ENCODE data around the gene IGFL3. TPM values are rescaled to one million over a fixed set of nuclear protein-coding genes. Genes with fewer than 3 reads are reported as not detected.
A peak's percentile ranks its signal among the peaks of the same experiment; 100 is the strongest.

Gene IGFL3
- total RNA-seq, 6 donors from 2014 or later, result not detected

DNA sequence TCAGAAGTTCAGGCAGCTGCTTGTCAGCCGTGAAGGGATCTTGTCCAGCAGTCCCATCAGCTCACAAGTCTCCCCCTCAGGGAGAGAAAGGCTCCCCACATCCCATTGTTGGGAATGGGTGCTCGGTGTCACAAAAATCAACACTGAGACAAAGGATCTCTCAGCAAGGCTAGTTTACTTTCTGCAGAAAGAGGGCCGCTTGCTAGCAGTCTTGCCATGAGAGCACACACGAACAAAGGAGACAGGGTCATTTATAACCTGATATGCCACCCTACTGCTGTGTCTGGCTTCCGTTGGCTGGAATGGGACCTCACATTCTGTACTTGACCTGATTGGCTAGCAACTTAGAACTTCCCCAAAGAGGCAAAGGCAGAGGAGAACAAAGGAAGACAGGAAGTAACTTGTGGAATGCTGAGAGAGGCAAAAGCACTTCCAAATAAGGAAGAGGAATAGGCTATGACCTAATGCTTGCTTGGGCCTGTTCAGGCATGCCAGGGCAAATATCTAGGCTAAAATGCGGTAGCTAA, 8.7 kb upstream of the IGFL3 start:
- TF ChIP-seq POLR2AphosphoS5 (IDR thresholded peaks at IDR 0.05) (no peak), EP300 (IDR thresholded peaks at IDR 0.05) (peak in 1 of 4 donors; percentile 5)
- H3K9me3 ChIP-seq, result no peaks in the 10 kb centered on the region
- H3K36me3 ChIP-seq, result no peaks in the 10 kb centered on the region
- H3K4me3 ChIP-seq, result no peak overlapping the region
- WGBS, 2 donors, result 47 to 51% methylated on average over 6 of the region's 6 CpGs
- H3K27ac ChIP-seq, result peak overlapping the region in 3 of 4 donors; percentile 1 to 41 (median 35)
- ATAC-seq (ENCODE audit: low FRiP score in 2 of 2), result peak in 1 of 2 donors; percentile 28
- H3K4me1 ChIP-seq, result peaks cover 6 to 13% (median 9%) of the 10 kb centered on the region in 4 donors
- H3K27me3 ChIP-seq, result no peaks in the 10 kb centered on the region
- peak in 1 of 2 donors; percentile 23 for DNase-seq

DNA sequence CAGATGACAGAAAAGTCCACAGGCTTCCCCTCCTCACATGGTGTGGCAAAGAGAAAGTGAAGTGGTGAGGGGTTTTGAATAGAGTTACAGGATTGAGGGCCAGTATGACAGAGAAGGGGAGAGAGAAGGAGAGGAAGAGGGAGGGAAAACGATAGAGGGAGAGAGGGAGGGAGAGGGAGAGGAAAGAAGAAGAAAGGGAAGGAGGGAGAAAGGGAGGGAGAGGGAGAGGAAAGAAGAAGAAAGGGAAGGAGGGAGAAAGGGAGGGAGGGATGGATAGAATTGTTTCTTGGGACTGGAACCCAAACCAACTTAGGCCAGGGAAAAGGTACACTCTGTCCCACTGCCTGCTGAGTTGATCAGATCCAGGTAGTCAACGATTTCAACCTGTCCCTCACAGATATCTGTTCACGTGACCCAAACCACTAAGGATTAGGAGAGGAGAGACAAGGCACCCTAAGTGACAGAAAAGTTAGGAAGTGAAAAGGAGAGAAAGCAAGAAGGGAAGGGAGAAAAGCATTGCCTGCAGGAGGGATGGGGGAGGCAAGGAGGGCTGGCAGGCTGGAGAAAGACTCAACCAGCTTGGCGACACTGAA, 8.1 kb upstream of the IGFL3 start:
- no peaks in the 10 kb centered on the region for H3K36me3 ChIP-seq
- H3K4me3 ChIP-seq, result no peak overlapping the region
- DNase-seq (no peak), ATAC-seq (ENCODE audit: low FRiP score in 2 of 2) (no peak)
- no peaks in the 10 kb centered on the region for H3K27me3 ChIP-seq
- no peaks in the 10 kb centered on the region for H3K9me3 ChIP-seq
- no peak for TF ChIP-seq POLR2A (IDR thresholded peaks at IDR 0.05)
- TF ChIP-seq POLR2AphosphoS5 (IDR thresholded peaks at IDR 0.05), result no peak
- no peak for TF ChIP-seq EP300 (IDR thresholded peaks at IDR 0.05)
- TF ChIP-seq, protein P1, sequence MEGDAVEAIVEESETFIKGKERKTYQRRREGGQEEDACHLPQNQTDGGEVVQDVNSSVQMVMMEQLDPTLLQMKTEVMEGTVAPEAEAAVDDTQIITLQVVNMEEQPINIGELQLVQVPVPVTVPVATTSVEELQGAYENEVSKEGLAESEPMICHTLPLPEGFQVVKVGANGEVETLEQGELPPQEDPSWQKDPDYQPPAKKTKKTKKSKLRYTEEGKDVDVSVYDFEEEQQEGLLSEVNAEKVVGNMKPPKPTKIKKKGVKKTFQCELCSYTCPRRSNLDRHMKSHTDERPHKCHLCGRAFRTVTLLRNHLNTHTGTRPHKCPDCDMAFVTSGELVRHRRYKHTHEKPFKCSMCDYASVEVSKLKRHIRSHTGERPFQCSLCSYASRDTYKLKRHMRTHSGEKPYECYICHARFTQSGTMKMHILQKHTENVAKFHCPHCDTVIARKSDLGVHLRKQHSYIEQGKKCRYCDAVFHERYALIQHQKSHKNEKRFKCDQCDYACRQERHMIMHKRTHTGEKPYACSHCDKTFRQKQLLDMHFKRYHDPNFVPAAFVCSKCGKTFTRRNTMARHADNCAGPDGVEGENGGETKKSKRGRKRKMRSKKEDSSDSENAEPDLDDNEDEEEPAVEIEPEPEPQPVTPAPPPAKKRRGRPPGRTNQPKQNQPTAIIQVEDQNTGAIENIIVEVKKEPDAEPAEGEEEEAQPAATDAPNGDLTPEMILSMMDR (IDR thresholded peaks at IDR 0.05), result no peak
- peaks cover 6 to 13% (median 9%) of the 10 kb centered on the region in 4 donors for H3K4me1 ChIP-seq
- 65 to 77% methylated on average over 4 of the region's 4 CpGs for WGBS, 2 donors
- H3K27ac ChIP-seq, result peak overlapping the region in 2 of 4 donors; percentile 35 to 41

DNA sequence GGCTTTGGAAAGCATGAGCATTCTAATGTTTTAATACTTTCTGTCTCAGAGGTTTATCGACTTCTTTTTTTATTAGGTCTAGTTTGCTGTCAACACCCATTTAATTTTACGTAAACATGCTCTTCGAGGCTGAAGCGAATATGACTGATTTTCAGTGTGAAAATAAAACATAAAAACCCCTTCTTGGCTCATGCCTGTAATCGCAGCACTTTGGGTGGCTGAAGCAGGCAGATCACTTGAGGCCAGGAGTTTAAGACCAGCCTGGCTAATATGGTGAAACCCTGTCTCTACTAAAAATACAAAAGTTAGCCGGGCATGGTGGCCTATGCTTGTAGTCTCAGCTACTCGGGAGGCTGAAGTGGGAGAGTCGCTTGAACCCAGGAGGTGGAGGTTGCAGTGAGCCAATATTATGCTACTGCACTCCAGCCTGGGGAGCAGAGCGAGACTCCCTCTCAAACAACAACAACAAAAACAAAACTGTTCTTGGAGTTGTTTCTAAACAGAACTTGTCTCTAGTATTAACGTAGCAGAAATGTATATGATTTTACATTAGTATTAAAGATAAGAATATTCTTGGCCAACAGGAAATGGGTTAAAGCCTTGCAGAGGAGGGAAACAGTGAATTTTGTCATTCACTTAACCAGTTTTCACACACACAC, 7.1 kb upstream of the IGFL3 start:
- Histone ChIP-seq H3K36me3 (no peaks in the 10 kb centered on the region), H3K9me3 (no peaks in the 10 kb centered on the region), H3K27ac (no peak overlapping the region), H3K4me3 (no peak overlapping the region), H3K4me1 (peaks cover 6 to 13% (median 9%) of the 10 kb centered on the region in 4 donors), H3K27me3 (no peaks in the 10 kb centered on the region)
- DNase-seq, result no peak
- TF ChIP-seq POLR2A (IDR thresholded peaks at IDR 0.05) (no peak), EP300 (IDR thresholded peaks at IDR 0.05) (no peak), POLR2AphosphoS5 (IDR thresholded peaks at IDR 0.05) (no peak)
- TF ChIP-seq, protein P1 (IDR thresholded peaks at IDR 0.05), result no peak
- no peak for ATAC-seq (ENCODE audit: low FRiP score in 2 of 2)
- WGBS, 2 donors, result 78 to 88% methylated on average over 10 of the region's 10 CpGs

DNA sequence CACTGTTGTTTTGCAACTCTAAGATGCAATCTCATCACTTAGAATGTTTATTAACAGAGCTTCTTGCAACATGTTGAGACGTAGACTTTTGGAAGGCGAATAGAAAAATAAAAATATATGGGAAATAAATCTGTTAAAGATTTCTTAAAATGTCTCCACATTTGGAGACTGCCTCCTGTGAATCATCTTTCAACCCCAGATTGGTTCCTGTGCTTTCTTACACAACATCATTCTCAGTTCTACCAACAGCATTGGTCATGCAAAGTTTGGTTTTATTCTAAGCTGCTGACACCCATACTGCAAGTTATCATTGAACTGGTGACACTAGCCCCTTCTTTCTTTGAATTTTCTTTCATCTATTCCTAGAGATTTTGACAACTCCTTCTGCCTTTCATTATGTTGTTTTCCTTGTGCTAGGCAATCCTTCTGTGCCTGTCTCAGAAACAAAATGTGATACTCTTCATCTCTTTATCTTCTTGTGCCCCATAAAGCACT, 1.6 kb upstream of the IGFL3 start:
- H3K36me3 ChIP-seq, result no peaks in the 10 kb centered on the region
- DNase-seq, result no peak

DNA sequence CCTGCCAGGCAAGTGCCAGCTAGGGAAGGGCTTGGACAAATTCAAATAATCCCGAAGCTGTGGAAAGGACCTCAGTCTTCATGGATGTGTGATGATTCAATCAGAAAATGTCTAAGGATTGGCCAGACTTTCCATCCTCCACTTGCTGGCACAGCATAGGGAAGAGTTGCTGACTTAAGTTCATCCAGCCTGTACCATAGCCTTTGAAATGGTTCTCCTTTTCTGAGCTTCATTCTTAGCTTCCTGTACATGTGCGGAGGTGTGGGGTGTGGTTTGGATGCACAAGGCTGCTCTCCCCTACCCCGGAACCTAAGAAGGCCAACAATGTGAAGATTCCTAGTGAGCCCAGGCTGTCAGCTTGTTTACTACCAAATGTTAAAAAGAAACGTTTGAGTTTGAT, 959 bp upstream of the IGFL3 start:
- no peak for ATAC-seq (ENCODE audit: low FRiP score in 2 of 2)
- no peak for DNase-seq
- Histone ChIP-seq H3K4me1 (no peaks in the 10 kb centered on the region), H3K27ac (no peak overlapping the region), H3K4me3 (no peak overlapping the region), H3K9me3 (no peaks in the 10 kb centered on the region), H3K36me3 (no peaks in the 10 kb centered on the region), H3K27me3 (no peaks in the 10 kb centered on the region)
- 58 to 69% methylated on average over 4 of the region's 4 CpGs for WGBS, 2 donors
- TF ChIP-seq, protein P1 (IDR thresholded peaks at IDR 0.05), result no peak
- TF ChIP-seq POLR2AphosphoS5 (IDR thresholded peaks at IDR 0.05), result no peak
- no peak for TF ChIP-seq EP300 (IDR thresholded peaks at IDR 0.05)
- no peak for TF ChIP-seq POLR2A (IDR thresholded peaks at IDR 0.05)

More for the DNA sequence above, 1.6 kb upstream of the IGFL3 start:
- Histone ChIP-seq H3K4me3 (no peak overlapping the region), H3K27ac (no peak overlapping the region), H3K9me3 (no peaks in the 10 kb centered on the region), H3K4me1 (no peaks in the 10 kb centered on the region), H3K27me3 (no peaks in the 10 kb centered on the region)
- ATAC-seq (ENCODE audit: low FRiP score in 2 of 2), result no peak
- 69 to 80% methylated on average over 2 of the region's 2 CpGs for WGBS, 2 donors
- no peak for TF ChIP-seq POLR2A (IDR thresholded peaks at IDR 0.05)
- no peak for TF ChIP-seq POLR2AphosphoS5 (IDR thresholded peaks at IDR 0.05)
- TF ChIP-seq EP300 (IDR thresholded peaks at IDR 0.05), result no peak
- TF ChIP-seq, protein P1 (IDR thresholded peaks at IDR 0.05), result no peak
